GM18907 (cell line): ENCODE results near the gene EPHB1.
A peak's percentile ranks its signal among the peaks of the same experiment; 100 is the strongest.

Experiments
- ATAC-seq: cut with Tn5 transposase; IDR thresholded peaks from one replicate; pipeline ENCODE4 v1.9.1; 2021; ENCODE audit warnings: mild to moderate bottlenecking, moderate library complexity; ENCODE audit not compliant: unreplicated experiment

EPHB1 gene

DNA sequence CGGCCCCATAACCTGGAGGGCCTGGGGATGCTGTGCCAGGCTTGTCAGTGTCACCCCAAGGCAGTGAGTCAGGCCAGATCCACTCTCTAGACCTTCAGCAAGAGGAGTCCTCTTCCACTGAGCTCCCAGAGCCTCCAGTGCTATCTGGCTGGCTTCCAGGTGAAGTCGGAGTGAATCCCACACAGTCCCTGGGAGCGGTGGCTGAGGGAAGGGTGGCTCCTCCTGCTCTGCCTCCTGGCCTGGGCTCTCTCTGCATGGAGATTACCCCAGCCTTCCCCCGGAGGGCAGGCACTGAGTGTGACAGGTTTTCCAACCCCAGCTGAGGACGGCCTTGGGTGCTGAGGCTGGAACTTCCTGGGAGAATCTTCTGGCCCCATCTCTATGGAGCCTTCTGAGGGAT is 82.7 kb downstream of the EPHB1 start:
- no peak for ATAC-seq

DNA sequence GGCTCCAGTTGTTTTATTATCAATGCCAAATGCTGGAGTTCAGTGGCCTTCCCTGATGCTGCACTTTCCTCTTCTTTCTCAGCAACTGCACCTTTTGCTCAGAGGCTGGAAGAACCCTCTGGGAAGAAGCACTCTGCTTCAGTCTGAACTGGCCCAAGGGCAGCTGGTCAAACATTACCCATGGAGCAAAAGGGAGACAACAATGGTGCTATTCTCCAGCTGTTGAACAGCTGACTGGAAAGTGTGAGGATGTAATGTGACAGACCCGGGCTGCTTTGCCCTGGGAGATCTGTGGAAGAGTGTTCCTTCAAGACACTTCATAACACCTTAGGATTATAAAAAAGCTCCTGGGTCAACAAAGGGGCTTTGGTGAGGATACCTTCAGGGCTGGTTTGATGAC is 84.9 kb downstream of the EPHB1 start:
- ATAC-seq = no peak

DNA sequence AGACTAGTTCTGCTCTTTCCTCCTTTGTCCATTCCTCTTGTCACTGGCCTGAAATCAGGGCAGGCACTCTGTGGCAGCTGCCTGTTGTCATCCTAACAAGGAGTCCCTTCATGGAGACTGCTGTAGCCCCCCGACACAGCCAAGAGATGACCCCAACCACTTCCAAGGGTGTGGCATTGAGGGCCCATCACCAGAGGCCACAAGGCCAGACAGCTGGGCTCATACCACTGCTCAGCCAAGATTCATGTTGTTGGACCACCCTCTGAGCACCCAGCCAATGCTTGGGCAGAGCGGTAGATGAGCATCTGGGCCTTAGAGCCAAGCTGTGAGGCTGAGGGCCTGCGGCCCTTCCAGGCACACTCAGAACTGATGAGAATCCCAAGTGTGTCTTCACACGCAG is 85.4 kb downstream of the EPHB1 start:
- ATAC-seq = no peak

DNA sequence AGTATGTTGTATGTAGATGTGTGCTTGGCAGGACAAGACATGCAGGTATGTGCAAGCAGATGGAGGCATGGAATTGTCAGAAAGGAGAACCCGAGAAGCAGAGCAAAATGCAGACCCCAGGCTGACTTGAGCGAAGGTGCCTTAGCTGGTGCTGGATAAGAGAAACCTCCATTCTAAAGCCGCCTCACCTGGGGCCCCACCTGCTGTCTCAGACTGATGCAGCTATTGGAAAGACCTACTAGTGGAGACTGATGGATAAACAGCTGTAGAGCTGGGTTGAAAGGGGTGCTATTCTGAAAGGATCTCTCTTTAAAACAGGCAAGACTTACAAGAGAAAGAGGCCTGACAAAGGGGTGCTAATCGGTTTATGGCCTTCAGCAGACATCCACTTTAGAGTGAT is 86.2 kb downstream of the EPHB1 start:
- no peak for ATAC-seq

DNA sequence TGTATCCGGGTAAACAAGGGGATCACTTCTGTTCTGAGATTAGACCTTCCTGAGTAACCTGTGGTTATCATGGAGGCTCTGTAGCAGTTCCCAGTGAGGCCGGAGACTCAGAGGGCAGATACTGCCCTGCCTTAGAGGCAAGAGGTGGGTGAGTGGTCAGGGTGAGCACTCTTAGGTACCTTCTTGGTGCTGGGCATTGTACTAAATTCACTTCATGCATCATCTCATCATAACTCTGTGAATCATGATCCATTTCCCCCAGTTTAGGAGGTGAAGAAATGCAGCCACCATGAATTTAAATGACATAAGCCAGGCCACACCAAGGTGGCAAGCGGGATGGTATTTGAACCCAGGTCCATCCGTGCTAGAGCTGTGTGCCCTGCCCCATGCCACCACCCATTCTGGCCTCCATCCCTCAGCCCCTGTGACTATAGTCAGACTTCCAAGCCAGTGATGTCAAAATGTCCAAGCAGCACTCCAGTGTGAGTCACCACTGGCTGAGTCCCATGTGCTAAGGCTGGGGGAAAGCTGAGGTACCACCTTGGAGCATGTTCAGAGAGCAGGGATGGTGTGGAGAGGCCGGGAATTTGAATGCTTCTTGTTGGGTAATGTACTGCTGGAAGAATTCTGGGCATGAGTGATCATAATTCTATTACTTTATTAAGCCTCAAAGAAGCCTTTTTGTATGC is 88.8 kb downstream of the EPHB1 start:
- ATAC-seq = no peak

DNA sequence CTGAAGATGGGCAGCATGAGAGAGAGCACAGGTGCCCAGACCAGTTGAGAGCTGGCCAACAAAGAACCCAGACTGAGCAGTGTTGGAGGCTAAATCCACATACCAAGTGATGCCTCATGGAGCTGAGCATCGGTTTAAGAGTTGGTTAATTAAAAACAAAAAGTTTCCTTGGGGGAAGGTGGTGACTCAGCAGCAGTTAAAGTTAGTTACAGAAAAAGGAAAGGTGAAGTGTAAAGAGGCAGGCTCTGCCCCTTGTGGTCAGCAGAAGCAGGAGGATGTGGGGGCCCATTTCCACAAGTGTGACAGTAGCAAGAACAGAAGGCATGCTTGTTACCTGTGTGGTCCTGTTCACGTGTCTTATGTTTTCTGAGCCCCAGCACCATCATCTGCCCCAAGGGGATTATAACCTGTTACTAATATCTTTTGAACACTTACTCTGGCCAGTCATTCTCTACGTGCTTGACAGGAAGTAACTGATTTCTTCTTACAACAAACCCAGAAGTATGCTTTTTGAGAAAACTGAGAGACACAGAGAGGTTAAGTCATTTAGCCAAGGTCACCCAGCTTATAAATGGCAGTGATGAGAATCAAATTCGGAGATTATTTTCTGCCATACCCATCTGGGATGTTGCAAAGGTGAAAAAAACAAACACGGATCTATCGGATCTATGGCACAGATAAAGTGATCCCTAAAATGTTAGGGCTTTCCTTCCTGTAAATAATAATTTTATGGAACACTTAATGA is 91.0 kb downstream of the EPHB1 start:
- peak; percentile 97 for ATAC-seq

DNA sequence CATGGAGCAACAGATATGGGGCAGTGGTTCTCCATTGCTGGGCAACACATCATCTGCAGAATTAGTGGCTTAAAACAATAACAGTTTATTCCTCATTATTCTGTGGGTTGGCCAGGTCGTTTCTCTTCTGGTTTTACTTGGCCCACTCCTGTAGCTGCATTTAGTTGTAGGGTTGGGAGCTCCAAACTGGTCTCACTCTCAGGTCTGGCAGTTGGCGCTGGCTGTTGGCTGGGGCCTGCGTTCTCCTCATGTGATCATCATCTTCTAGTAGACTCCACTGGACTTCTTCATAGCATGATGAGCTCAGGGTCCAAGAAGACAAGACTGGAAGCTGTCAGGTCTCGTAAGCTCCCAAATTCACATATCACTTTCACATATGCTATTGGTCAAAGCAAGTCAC is 91.9 kb downstream of the EPHB1 start:
- ATAC-seq = no peak

DNA sequence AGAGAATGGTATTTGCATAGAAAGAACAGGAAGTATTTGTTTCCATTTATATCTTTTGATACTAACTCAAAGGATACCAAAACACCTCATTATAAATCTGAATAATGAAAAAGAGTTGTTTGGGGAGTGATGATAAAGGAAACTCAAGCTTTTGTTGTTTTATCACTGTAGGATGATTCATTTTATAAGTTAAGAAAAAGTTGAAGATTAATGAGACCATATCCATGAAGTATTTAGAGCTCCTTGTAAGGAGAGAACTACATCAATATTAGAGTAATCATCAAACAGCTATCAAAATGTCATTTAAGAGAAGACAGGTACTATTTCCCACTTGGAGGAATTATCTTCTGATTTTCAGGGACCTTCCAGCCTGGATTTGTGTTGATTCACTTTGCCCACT is 92.5 kb downstream of the EPHB1 start:
- ATAC-seq = no peak

DNA sequence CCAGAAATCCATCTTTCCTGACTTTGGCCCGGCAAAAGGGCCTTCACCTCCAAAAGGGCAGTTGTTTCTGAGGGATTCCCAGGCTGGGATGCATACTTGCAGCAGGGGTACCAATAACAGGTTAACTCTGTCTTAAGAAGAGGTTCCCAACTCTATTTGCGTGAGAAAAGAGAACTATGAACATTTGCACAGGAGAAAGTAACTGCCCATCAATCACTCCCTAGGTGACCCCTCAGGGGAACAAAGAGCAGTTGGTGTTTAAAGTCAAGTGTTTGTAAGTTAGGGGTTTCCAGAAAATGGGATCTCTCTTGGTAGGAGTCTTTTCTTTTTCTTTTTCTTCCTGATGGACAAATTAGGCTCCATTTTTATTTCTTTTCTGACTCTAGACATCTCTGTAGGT is 97.3 kb downstream of the EPHB1 start:
- ATAC-seq = no peak

DNA sequence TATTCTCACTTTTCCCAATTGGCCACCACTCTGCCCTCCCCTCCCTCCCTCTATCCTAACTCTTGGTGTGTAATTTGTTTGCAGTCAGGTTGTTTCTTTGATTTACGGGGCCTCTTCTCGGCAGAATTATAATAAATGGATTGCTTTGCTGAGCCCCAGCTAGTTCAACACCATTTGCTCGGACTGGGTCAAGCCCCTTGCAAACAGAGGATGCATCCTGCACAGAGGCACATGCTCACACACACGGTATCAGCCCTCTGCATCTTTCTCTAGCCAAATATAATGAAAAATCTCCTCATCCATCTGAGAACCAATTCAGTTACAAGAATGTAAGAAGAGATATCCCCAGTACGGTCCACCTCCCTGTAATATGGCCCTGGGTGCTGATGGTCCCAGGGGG is 97.7 kb downstream of the EPHB1 start:
- ATAC-seq = no peak

DNA sequence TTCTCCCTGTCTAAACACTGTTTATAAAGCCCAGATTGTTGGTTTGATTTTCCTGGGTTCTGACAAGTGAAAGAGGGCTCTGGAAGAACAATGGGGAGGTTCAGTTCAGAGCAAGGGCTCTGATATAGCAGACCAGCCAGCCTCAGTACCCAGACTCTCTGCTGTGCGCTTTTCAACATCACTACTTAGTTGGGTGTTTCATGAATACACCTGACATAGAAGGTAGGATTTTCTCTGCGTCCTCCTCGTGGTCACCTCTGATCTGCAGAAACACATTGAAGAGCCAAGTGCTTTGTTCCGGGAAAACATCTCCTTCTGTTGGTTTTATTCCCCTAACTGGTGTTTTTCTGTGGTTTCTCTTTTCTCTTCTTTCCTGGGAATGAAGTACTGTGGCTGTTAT is 99.5 kb downstream of the EPHB1 start:
- ATAC-seq = no peak

DNA sequence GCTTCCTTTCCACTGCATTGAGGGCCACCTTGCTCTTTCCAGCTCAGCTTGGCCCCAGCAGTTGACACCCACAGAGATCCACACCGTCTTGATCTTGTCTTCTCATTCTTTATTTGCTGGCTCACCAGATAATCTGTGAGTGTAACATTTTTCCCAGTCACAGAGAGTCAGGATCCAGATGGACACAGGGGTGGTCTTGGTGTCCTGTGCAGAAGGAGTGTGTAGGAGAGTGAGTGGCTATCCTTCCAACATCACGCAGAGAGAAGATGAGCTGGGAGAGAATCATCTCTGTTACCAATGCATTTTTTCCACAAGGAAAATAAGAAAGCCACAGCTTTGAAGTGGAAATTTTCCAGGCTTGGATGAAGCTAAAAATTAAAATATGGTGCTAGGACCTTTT is 100.1 kb downstream of the EPHB1 start:
- ATAC-seq = no peak

DNA sequence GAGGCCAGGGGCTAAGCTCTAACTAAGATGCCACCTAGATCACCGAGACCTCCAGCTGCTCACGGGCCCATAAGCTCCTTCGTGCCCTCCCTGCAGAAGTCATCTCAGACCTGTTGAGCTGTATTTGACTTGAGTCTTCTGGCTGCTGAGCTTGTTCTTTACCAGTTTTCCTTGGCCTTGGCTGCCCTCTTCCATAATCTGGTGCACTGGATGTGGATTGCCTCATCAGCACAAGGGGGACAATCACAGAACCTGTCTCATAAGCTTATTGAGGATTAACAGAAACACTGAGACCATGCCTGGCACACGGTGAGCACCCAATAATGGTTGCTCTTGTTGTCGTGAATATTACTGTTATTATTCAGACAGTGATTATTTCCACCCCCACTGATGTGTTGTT is 101.1 kb downstream of the EPHB1 start:
- no peak for ATAC-seq

DNA sequence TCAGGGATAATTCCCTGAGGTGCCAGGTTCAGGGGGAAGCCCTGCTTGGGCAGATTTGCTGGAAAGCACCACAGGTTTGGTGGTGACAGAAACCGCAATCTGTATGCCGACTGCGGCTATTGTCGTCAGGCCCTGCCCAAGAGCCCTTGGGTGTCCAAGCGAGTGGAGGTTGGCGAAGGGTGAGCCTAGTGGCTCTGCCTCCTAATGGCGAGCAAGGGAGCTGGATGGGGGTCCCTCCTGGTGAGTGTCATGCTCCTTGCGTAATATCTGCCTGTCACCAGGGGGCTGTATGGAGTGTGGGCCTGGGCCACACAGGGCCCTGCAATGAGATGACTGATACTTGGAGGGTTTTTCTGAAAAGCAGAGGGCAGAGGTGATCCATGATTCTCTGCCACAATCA is 101.6 kb downstream of the EPHB1 start:
- ATAC-seq = no peak

DNA sequence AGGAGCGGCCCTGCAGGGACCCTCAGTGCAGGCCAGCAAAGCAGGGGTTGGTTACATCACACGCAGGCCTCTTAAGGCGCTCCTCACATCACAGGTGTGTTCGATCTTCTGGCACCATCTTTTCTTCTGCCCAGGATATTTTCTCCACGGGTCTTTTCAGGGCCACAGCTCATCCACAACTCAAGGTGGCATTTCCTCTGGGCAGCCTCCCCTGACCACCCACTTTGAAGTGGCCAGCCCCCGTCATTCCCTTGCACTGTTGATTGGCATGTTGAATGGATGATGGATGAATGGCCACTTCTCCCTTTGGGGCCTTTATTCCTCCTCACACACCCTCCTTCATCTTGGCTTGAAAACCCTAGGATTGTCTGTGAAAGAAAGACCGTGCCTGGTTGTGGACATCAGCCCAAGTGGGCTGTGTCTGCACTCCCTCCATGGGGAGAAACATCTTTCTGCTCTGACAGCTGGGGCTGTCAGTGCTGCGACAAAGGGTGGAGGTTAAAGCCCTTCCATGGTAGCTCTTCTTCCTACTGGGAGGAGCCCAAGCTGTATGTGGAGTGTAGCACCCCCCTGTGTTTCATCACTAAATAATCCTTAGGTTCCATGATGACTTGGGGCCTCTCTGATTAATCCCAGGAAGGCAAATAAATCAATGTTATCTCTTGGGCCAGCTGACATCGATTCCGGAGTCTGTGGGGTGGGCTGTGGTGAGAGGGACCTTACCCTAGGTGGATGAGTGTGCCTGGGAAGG is 102.5 kb downstream of the EPHB1 start:
- ATAC-seq = no peak

DNA sequence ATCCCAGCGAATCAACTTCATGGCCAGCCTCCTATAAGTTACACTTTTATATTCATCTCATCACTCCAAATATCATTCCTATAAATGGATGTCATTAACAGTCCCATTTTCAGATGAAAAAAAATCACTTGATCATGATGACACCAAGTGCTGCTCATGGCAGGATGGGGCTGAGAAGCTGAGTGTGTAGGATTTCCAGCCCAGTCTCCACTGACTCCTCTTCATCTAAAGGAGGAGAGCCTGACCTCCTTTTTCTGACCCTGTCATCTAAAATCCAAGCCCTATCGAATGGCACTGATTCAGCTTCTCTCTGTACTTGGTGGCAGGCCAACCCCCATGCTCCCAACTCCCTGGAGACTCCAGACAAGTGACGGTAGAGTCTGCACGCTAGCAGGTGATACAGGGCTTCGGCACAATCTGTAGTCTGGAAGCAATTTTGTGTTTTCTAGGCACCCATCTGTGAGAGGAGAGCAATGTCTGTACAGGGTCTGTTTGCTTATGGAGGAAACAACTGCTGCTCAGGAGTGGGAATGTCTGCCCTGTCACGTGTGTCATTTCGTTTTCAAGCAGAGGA is 103.2 kb downstream of the EPHB1 start:
- ATAC-seq = no peak

DNA sequence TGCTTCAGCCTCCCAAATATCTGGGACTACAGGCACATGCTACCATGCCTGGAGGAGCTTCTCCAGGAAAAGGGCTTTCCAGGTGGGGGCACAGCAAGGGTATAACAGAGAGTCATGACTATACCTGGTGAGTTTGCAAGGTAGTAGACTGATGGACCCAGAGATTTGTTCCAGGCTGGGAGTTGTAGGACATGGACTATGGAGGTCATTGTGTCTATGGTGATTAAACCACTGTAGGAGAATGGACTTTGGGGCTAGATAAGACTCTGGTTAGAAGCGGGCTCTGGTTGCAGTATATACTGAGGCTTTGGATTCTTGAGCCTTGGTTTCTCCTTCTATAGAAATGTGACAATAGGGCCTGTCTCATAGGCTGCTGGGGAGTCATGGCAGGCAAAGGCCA is 104.7 kb downstream of the EPHB1 start:
- no peak for ATAC-seq

DNA sequence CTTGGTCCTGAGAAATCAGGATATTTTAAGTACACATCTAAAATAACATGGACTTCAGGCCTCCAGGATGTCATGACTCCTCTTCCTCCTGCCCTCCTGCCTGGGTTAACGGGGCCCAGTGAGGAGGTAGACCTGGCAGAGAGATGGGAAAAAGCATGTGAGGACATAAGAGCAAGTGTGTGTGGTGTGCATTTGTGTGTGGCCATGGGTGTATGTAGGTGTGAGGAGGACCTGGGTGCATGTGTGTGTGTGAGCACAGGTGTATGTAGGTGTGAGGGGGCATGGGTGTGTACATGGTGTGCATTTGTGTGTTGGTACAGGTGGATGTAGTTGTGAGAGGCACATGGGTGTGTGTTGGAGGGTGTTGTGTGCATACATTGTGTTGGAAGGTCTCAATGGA is 105.4 kb downstream of the EPHB1 start:
- ATAC-seq = no peak

DNA sequence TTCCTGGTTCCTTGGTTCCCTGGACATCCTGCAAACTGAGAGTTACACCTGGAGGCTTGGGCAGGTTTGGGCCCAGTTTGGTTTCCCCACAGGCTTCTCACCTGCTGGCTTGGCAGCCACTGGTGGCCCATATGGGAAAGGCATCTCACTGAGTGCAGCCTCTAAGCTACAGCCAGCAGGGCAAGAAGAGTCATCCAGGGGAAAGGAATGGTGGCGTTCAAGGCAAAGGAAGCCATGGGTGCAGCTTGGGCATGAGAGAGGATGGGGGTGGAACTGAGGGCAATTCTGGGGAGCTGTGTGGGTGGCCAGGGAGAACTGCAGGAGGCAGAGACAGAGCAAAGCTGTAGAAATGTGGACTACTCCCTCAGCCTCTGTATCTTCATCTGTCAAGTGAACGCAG is 106.4 kb downstream of the EPHB1 start:
- no peak for ATAC-seq

DNA sequence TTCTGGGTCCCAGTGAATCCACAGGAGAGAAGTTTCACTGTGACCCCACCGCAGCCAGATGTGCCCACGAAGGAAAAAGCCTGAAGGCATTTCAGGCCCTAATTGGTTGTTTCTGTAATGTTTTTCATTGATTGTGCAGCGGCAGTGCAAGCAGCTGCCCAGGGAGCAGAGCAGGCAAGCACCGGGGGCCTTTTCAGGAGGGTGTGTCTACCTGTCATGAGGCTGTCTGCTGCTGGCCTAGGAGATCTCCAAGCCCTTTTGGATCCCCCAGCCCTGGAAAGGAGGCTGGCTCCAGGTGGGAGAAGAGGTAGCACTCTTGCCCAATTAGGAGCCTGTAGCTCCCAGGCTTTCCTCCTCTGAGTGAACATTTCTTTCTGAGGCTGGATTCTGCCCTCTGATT is 108.8 kb downstream of the EPHB1 start:
- ATAC-seq = peak; percentile 41

DNA sequence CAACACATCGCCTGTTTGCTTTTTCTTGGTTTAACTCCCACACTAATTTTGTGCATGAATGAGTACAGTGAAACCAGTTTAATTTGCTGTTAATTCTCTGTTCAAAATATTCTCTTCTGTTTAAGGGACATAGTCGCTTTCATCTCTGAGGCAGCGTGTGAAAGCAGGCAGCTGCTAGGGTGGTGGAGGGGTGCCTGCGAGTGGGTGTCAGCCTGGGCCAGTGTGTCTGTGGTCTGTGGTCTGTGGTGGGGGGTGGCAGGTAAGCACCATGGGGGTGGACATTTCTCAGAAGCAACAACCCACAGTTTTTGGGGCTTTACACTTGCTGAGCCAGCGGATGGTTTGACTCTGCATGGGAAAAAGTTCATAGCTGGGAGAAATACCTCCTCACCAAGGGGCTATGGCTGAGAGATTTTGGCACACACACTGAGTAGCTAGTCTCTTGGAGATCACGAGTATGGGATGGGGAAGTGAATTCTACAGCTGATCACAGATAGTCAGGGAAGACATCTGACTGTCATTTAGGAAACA is 109.2 kb downstream of the EPHB1 start:
- peak; percentile 93 for ATAC-seq
